T-cell (primary cell): Measurements from ENCODE around the gene TXNDC9. TPM values are rescaled to one million over a fixed set of nuclear protein-coding genes. Genes with fewer than 3 reads are reported as not detected.
"Not testable (repeated sequence)": the region's sequence is repeated elsewhere in the genome, so short reads cannot be mapped to it uniquely, and the experiment has no call there.

ENCODE experiments used
- ATAC-seq, 4 experiments: fragments of 200-7000 bp in 3 of 4; fragments of 150-1000 bp in 1 of 4; cut with Tn5 transposase; replicated peaks in 1 of 4; 1 replicate in 3 of 4; 2 replicates in 1 of 4; pipeline ENCODE4 v1.10.0; 2021; ENCODE audit warnings: moderate library complexity in 3 of 4, mild to moderate bottlenecking in 2 of 4, moderate number of reproducible peaks in 1 of 4
- CTCF ChIA-PET, 2 donors: fragments of 300-600 bp; sonication (Branson Sonifier 250); formaldehyde crosslinking; loops; one replicate each; lab custom pipeline; 2022; ENCODE audit warnings: antibody characterized with exemption in 2 of 2; lab: Charles Lee
- POLR2A ChIA-PET, 2 donors: fragments of 300-600 bp; sonication (Branson Sonifier 250); formaldehyde crosslinking; loops; one replicate each; lab custom pipeline; 2022; ENCODE audit warnings: antibody characterized with exemption in 2 of 2; lab: Charles Lee
- DNase-seq, 35 experiments: peaks; one replicate each; pipeline versions ENCODE4 v3.0.0 to v3.0.0-alpha.2; 2013 to 2023
- H3K27ac ChIP-seq: one replicate; pipeline ENCODE4 v1.5.1; 2013; ENCODE audit warnings: low read length
- H3K27me3 ChIP-seq, 2 experiments: replicated peaks in 1 of 2; 1 replicate in 1 of 2; 2 replicates in 1 of 2; pipeline versions ENCODE4 v1.6.1 to v1.7.0; 2013; ENCODE audit warnings: low read length in 1 of 2, mixed read lengths in 1 of 2; ENCODE audit not compliant: control insufficient read depth in 2 of 2, insufficient read depth in 2 of 2; ENCODE audit errors: extremely low read depth in 1 of 2
- H3K36me3 ChIP-seq, 2 donors: 1 replicate in 1 of 2; 2 replicates in 1 of 2; pipeline versions ENCODE4 v1.6.1 to v1.7.0; 2013; ENCODE audit warnings: low read length in 1 of 2; ENCODE audit not compliant: control insufficient read depth in 2 of 2, insufficient read depth in 1 of 2; ENCODE audit errors: extremely low read depth in 1 of 2
- H3K4me1 ChIP-seq, 2 experiments: 1 replicate in 1 of 2; 2 replicates in 1 of 2; pipeline versions ENCODE4 v1.6.1 to v1.7.0; 2013; ENCODE audit warnings: low read length in 2 of 2, mixed read lengths in 1 of 2; ENCODE audit not compliant: insufficient read depth in 2 of 2, control insufficient read depth in 1 of 2; ENCODE audit errors: extremely low read depth in 1 of 2
- H3K4me3 ChIP-seq, 2 donors: 1 replicate in 1 of 2; 2 replicates in 1 of 2; pipeline versions ENCODE4 v1.5.1 to v1.7.0; 2013; ENCODE audit warnings: mild to moderate bottlenecking in 2 of 2, low read length in 1 of 2, moderate library complexity in 1 of 2; ENCODE audit not compliant: control insufficient read depth in 1 of 2; ENCODE audit errors: extremely low read depth in 1 of 2
- H3K9me3 ChIP-seq: 2 replicates; pipeline ENCODE4 v1.7.0; 2013
- H3K27ac Mint-ChIP-seq, 2 donors: one replicate each; pipeline ENCODE4 v1.8.0; 2020 to 2021; ENCODE audit warnings: mild to moderate bottlenecking in 2 of 2, mixed read lengths in 2 of 2
- H3K27me3 Mint-ChIP-seq, 2 donors: one replicate each; pipeline ENCODE4 v1.8.0; 2021 to 2022; ENCODE audit warnings: mixed read lengths in 2 of 2
- H3K36me3 Mint-ChIP-seq: one replicate; pipeline ENCODE4 v1.8.0; 2021; ENCODE audit warnings: mixed read lengths
- H3K4me1 Mint-ChIP-seq, 3 donors: one replicate each; pipeline ENCODE4 v1.8.0; 2020 to 2022; ENCODE audit warnings: mixed read lengths in 3 of 3, mild to moderate bottlenecking in 1 of 3
- H3K4me3 Mint-ChIP-seq, 3 donors: one replicate each; pipeline ENCODE4 v1.8.0; 2020 to 2022; ENCODE audit warnings: mild to moderate bottlenecking in 3 of 3, mixed read lengths in 3 of 3, moderate library complexity in 3 of 3
- H3K9me3 Mint-ChIP-seq, 3 donors: one replicate each; pipeline ENCODE4 v1.8.0; 2020 to 2022; ENCODE audit warnings: mixed read lengths in 3 of 3
- WGBS: methylation state at CpG from one replicate; pipeline ENCODE4 v1.1.5; 2013; ENCODE audit warnings: missing lambda C conversion rate; ENCODE audit not compliant: insufficient coverage; 5-methylcytosine and 5-hydroxymethylcytosine counted together
- total RNA-seq, 35 experiments: library from RNA in 6 of 35; stranded (reverse) in 6 of 35; fragments of 120-200 nt in 1 of 35; gene quantifications; one replicate each; pipeline versions ENCODE4 v1.2.1 to v1.2.4 and lab custom pipeline; 2013 to 2026

TXNDC9 gene
- total RNA-seq, 5 donors from 2014 or later (not counting 1 experiment from before 2014, with no cell fraction given), result 12.3 to 26.2 (median 23.0) TPM

GRCh38 chr2:99374747-99375146 lies 38.6 kb upstream of the TXNDC9 start:
- Histone ChIP-seq H3K4me1 (no peaks in the 10 kb centered on the region), H3K9me3 (peaks cover 4% of the 10 kb centered on the region), H3K27me3 (no peaks in the 10 kb centered on the region), H3K27ac (no peak overlapping the region), H3K36me3 (peaks cover 4 to 64% of the 10 kb centered on the region in 2 donors), H3K4me3 (no peak overlapping the region)
- Mint-ChIP-seq H3K4me1 (peaks cover 0 to 2% (median 2%) of the 10 kb centered on the region in 3 donors), H3K4me3 (no peak overlapping the region), H3K27me3 (no peaks in the 10 kb centered on the region), H3K36me3 (peaks cover 75% of the 10 kb centered on the region), H3K27ac (no peak overlapping the region), H3K9me3 (peaks cover 0 to 17% (median 9%) of the 10 kb centered on the region in 3 donors)
- CTCF ChIA-PET, result interaction anchor here in 1 of 2 donors (0.6 kb wide), 1 partner anchor 1569 kb away, joined by 3 read pairs; no protein-coding TSS in a partner anchor
- ATAC-seq (no peak), DNase-seq (no peak)
- POLR2A ChIA-PET, result interaction anchor here (0.5 to 0.8 kb wide), 2 partner anchors 9 to 12 kb away, joined by 3 read pairs; no protein-coding TSS in a partner anchor

- Mint-ChIP-seq H3K4me3 (no peak overlapping the region), H3K27ac (no peak overlapping the region), H3K36me3 (peaks cover 80% of the 10 kb centered on the region), H3K9me3 (peaks cover 0 to 17% (median 9%) of the 10 kb centered on the region in 3 donors), H3K4me1 (peaks cover 0 to 2% (median 0%) of the 10 kb centered on the region in 3 donors), H3K27me3 (no peaks in the 10 kb centered on the region)
- CTCF ChIA-PET, result no interaction called here
- no peak overlapping the region for H3K4me3 ChIP-seq
- no CpG with 5 or more reads among the region's 4 CpGs for WGBS
- ATAC-seq (no peak), DNase-seq (no peak)
- POLR2A ChIA-PET, result no interaction called here
- H3K27ac ChIP-seq, result no peak overlapping the region
- peaks cover 4 to 66% of the 10 kb centered on the region in 2 donors for H3K36me3 ChIP-seq
- H3K27me3 ChIP-seq, result no peaks in the 10 kb centered on the region
- H3K4me1 ChIP-seq, result no peaks in the 10 kb centered on the region
- peaks cover 4% of the 10 kb centered on the region for H3K9me3 ChIP-seq
These were observed 37.0 kb upstream of the TXNDC9 start for GRCh38 chr2:99373144-99373543.

- H3K27ac Mint-ChIP-seq, H3K4me1 ChIP-seq, CTCF ChIA-PET, H3K9me3 Mint-ChIP-seq, H3K9me3 ChIP-seq, DNase-seq, H3K4me3 Mint-ChIP-seq, H3K4me1 Mint-ChIP-seq, POLR2A ChIA-PET, H3K4me3 ChIP-seq, H3K27me3 Mint-ChIP-seq, H3K27me3 ChIP-seq, ATAC-seq, H3K27ac ChIP-seq: not testable (repeated sequence)
- H3K36me3 Mint-ChIP-seq, result peaks cover 74% of the 10 kb centered on the region
- H3K36me3 ChIP-seq, result peaks cover 0 to 71% of the 10 kb centered on the region in 2 donors
- WGBS, result 100% methylated on average over 2 of the region's 5 CpGs
These were observed 32.7 kb upstream of the TXNDC9 start for GRCh38 chr2:99368854-99369253.

- H3K36me3 ChIP-seq, result peaks cover 0 to 79% of the 10 kb centered on the region in 2 donors
- CTCF ChIA-PET, result interaction anchor here in 1 of 2 donors (0.6 to 0.7 kb wide), 2 partner anchors 11 to 29 kb away, joined by 3 read pairs; partner anchors contain the start of gene TXNDC9
- no peak overlapping the region for H3K4me3 Mint-ChIP-seq
These were observed 29.5 kb upstream of the TXNDC9 start for GRCh38 chr2:99365661-99366060.

GRCh38 chr2:99356853-99357252 lies 20.7 kb upstream of the TXNDC9 start:
- no peaks in the 10 kb centered on the region for H3K27me3 ChIP-seq
- no peak overlapping the region for H3K4me3 ChIP-seq
- ATAC-seq (no peak), DNase-seq (no peak)
- peaks cover 45 to 52% (median 47%) of the 10 kb centered on the region in 3 donors for H3K4me1 Mint-ChIP-seq
- ChIA-PET CTCF (interaction anchor here in 1 of 2 donors (1.1 kb wide), 1 partner anchor 9 kb away, joined by 5 read pairs; no protein-coding TSS in a partner anchor), POLR2A (no interaction called here)
- peaks cover 28% of the 10 kb centered on the region for H3K36me3 Mint-ChIP-seq
- H3K9me3 ChIP-seq, result no peaks in the 10 kb centered on the region
- no peaks in the 10 kb centered on the region for H3K9me3 Mint-ChIP-seq
- H3K27ac Mint-ChIP-seq, result no peak overlapping the region
- H3K4me3 Mint-ChIP-seq, result no peak overlapping the region
- peaks cover 0 to 14% of the 10 kb centered on the region in 2 donors for H3K36me3 ChIP-seq
- no peaks in the 10 kb centered on the region for H3K27me3 Mint-ChIP-seq
- H3K27ac ChIP-seq, result no peak overlapping the region
- H3K4me1 ChIP-seq, result no peaks in the 10 kb centered on the region

More at GRCh38 chr2:99365661-99366060, 29.5 kb upstream of the TXNDC9 start:
- no peaks in the 10 kb centered on the region for H3K4me1 ChIP-seq
- no peaks in the 10 kb centered on the region for H3K27me3 ChIP-seq
- Mint-ChIP-seq H3K27ac (no peak overlapping the region), H3K9me3 (no peaks in the 10 kb centered on the region), H3K36me3 (peaks cover 65% of the 10 kb centered on the region), H3K27me3 (no peaks in the 10 kb centered on the region), H3K4me1 (no peaks in the 10 kb centered on the region)
- H3K4me3 ChIP-seq, result no peak overlapping the region
- H3K27ac ChIP-seq, result no peak overlapping the region
- no peaks in the 10 kb centered on the region for H3K9me3 ChIP-seq
- DNase-seq (no peak), ATAC-seq (no peak)
- WGBS, result no CpG with 5 or more reads among the region's 2 CpGs
- POLR2A ChIA-PET, result interaction anchor here (0.5 to 0.7 kb wide), 3 partner anchors 9 to 851 kb away, joined by 3 to 4 read pairs (median 3); partner anchors contain the start of gene EIF5B (in 1 of the 2)

GRCh38 chr2:99354825-99355224 lies 18.7 kb upstream of the TXNDC9 start:
- H3K27ac Mint-ChIP-seq, H3K27ac ChIP-seq, H3K4me3 ChIP-seq, H3K27me3 Mint-ChIP-seq, H3K4me3 Mint-ChIP-seq, DNase-seq, ATAC-seq, H3K9me3 Mint-ChIP-seq, H3K9me3 ChIP-seq, H3K27me3 ChIP-seq, H3K4me1 ChIP-seq, H3K36me3 ChIP-seq: not testable (repeated sequence)
- H3K36me3 Mint-ChIP-seq, result peaks cover 18% of the 10 kb centered on the region
- 95% methylated on average over 4 of the region's 8 CpGs for WGBS
- POLR2A ChIA-PET, result interaction anchor here in 1 of 2 donors (0.7 kb wide), 1 partner anchor 1954 kb away, joined by 3 read pairs; no protein-coding TSS in a partner anchor
- CTCF ChIA-PET, result interaction anchor here in 1 of 2 donors (0.7 kb wide), 1 partner anchor 578 kb away, joined by 9 read pairs; no protein-coding TSS in a partner anchor
- peaks cover 59 to 68% (median 63%) of the 10 kb centered on the region in 3 donors for H3K4me1 Mint-ChIP-seq
